ENCODE measurements around the gene OFD1.

DNA sequence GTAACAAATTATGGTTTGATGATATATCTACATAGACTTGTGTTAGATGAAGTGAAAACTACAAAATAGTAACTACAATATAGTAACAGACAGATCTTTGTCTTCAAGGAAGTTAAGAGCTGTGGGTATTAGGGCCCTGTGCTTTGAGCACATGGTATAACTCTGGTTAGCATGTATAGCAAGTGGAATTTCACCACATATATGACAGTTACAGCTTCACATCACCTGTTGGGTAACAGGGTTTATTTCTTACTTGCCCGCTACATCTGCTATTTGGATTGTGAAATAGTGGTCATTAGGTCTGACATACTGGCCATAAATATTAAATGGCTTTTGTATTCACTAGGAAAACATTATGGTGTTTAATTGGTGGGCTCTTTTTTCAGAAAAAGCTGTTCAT lies 20.2 kb downstream of the OFD1 start:
- TF ChIP-seq POLR2A (IDR thresholded peaks at IDR 0.05; ENCODE audit: control extremely low read depth in 1 of 2, low read depth in 2 of 2, low read length in 2 of 2), result no peak
- no peak for TF ChIP-seq RFX5 (IDR thresholded peaks at IDR 0.05; ENCODE audit: borderline replicate concordance, low read depth, low read length)
- TF ChIP-seq EP300 (IDR thresholded peaks at IDR 0.05; ENCODE audit: borderline replicate concordance in 1 of 2, low read depth in 2 of 2, low read length in 2 of 2), result no peak
- TF ChIP-seq, protein P1, sequence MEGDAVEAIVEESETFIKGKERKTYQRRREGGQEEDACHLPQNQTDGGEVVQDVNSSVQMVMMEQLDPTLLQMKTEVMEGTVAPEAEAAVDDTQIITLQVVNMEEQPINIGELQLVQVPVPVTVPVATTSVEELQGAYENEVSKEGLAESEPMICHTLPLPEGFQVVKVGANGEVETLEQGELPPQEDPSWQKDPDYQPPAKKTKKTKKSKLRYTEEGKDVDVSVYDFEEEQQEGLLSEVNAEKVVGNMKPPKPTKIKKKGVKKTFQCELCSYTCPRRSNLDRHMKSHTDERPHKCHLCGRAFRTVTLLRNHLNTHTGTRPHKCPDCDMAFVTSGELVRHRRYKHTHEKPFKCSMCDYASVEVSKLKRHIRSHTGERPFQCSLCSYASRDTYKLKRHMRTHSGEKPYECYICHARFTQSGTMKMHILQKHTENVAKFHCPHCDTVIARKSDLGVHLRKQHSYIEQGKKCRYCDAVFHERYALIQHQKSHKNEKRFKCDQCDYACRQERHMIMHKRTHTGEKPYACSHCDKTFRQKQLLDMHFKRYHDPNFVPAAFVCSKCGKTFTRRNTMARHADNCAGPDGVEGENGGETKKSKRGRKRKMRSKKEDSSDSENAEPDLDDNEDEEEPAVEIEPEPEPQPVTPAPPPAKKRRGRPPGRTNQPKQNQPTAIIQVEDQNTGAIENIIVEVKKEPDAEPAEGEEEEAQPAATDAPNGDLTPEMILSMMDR (IDR thresholded peaks at IDR 0.05; ENCODE audit: control extremely low read depth in 1 of 3, insufficient read depth in 1 of 3, low read depth in 1 of 3, low read length in 3 of 3), result no peak
- no peak for TF ChIP-seq JUN (IDR thresholded peaks at IDR 0.05; ENCODE audit: low read depth, low read length)
- no peak for TF ChIP-seq SRF (IDR thresholded peaks at IDR 0.05; ENCODE audit: low read depth, low read length)
- no peak for TF ChIP-seq RAD21 (IDR thresholded peaks at IDR 0.05 in 1 of 2, conservative IDR thresholded peaks at IDR 0.05 in 1 of 2; ENCODE audit: low read depth in 2 of 2, low read length in 2 of 2)
- no peak for TF ChIP-seq POLR2AphosphoS5 (IDR thresholded peaks at IDR 0.05; ENCODE audit: low read depth, low read length)

Measured in H1 (cell line).